ENCODE results near the gene MEGF9.

MEGF9 gene

GRCh38 chr9:120689860-120690259 is 24.4 kb downstream of the MEGF9 start:
- no peak overlapping the region for H3K27ac ChIP-seq (replicated peaks)
- DNase-seq (ENCODE audit: low read depth in 1 of 2, low spot score in 1 of 2): no peak
- no peak overlapping the region for H3K4me3 ChIP-seq (replicated peaks; ENCODE audit: insufficient read depth, low read length)
- TF ChIP-seq REST (IDR thresholded peaks at IDR 0.05; ENCODE audit: insufficient replicate concordance, low read depth): no peak
- TF ChIP-seq POLR2AphosphoS5 (IDR thresholded peaks at IDR 0.05; ENCODE audit: low read depth): no peak
- no peak for TF ChIP-seq CTCF (IDR thresholded peaks at IDR 0.05; ENCODE audit: insufficient read depth, low read length)
- TF ChIP-seq GABPA (IDR thresholded peaks at IDR 0.05; ENCODE audit: low read depth): no peak
- H3K27me3 ChIP-seq (ENCODE audit: insufficient read depth, poor library complexity, severe bottlenecking): no peaks in the 10 kb centered on the region

GRCh38 chr9:120688758-120689157 is 25.5 kb downstream of the MEGF9 start:
- no peaks in the 10 kb centered on the region for H3K27me3 ChIP-seq (ENCODE audit: insufficient read depth, poor library complexity, severe bottlenecking)
- no peak overlapping the region for H3K27ac ChIP-seq (replicated peaks)
- no peak for TF ChIP-seq SPI1 (IDR thresholded peaks at IDR 0.05; ENCODE audit: borderline replicate concordance, low read depth)
- TF ChIP-seq CTCF (IDR thresholded peaks at IDR 0.05; ENCODE audit: insufficient read depth, low read length): no peak
- no peak for TF ChIP-seq REST (IDR thresholded peaks at IDR 0.05; ENCODE audit: insufficient replicate concordance, low read depth)
- TF ChIP-seq POLR2AphosphoS5 (IDR thresholded peaks at IDR 0.05; ENCODE audit: low read depth): no peak
- TF ChIP-seq GABPA (IDR thresholded peaks at IDR 0.05; ENCODE audit: low read depth): no peak
- no peak overlapping the region for H3K4me3 ChIP-seq (replicated peaks; ENCODE audit: insufficient read depth, low read length)
- DNase-seq (ENCODE audit: low read depth in 1 of 2, low spot score in 1 of 2): no peak

- TF ChIP-seq POLR2AphosphoS5 (IDR thresholded peaks at IDR 0.05; ENCODE audit: low read depth) (no peak), REST (IDR thresholded peaks at IDR 0.05; ENCODE audit: insufficient replicate concordance, low read depth) (no peak), SPI1 (IDR thresholded peaks at IDR 0.05; ENCODE audit: borderline replicate concordance, low read depth) (no peak), GABPA (IDR thresholded peaks at IDR 0.05; ENCODE audit: low read depth) (no peak), CTCF (IDR thresholded peaks at IDR 0.05; ENCODE audit: insufficient read depth, low read length) (no peak)
- no peaks in the 10 kb centered on the region for H3K27me3 ChIP-seq (ENCODE audit: insufficient read depth, poor library complexity, severe bottlenecking)
- no peak overlapping the region for H3K4me3 ChIP-seq (replicated peaks; ENCODE audit: insufficient read depth, low read length)
Observed at GRCh38 chr9:120683150-120683549, 31.1 kb downstream of the MEGF9 start.

More at GRCh38 chr9:120683150-120683549, 31.1 kb downstream of the MEGF9 start:
- no peak overlapping the region for H3K27ac ChIP-seq (replicated peaks)
- DNase-seq (ENCODE audit: low read depth in 1 of 2, low spot score in 1 of 2): no peak

All from HL-60 (cell line).